Keratinocyte (primary cell): ENCODE measurements around the gene CD46. TPM values are rescaled to one million over a fixed set of nuclear protein-coding genes. Genes with fewer than 3 reads are reported as not detected.

Source experiments
- DNase-seq: peaks from one replicate; pipeline ENCODE4 v3.0.0-alpha.2; 2011; ENCODE audit warnings: low read depth, missing footprints, low spot score
- FAIRE-seq: peaks from 2 replicates; lab custom pipeline; 2011; peaks lifted over from hg19 to GRCh38; lab: Jason Lieb, UNC
- H2AFZ ChIP-seq: 2 replicates; pipeline ENCODE4 v1.6.0; 2012; ENCODE audit warnings: low read length, control low read depth, inconsistent platforms; ENCODE audit not compliant: control insufficient read depth
- H3K27ac ChIP-seq: 2 replicates; pipeline ENCODE4 v1.5.1; 2011; ENCODE audit warnings: low read length; ENCODE audit not compliant: control insufficient read depth, insufficient read depth
- H3K27me3 ChIP-seq: 3 replicates; pipeline ENCODE4 v1.6.0; 2011; ENCODE audit warnings: low read length; ENCODE audit not compliant: control insufficient read depth, insufficient read depth; ENCODE audit errors: extremely low read depth
- H3K36me3 ChIP-seq, 2 experiments: 2 replicates in 1 of 2; 3 replicates in 1 of 2; pipeline ENCODE4 v1.5.1; 2011; ENCODE audit warnings: low read length in 2 of 2, mild to moderate bottlenecking in 1 of 2; ENCODE audit not compliant: control insufficient read depth in 2 of 2, insufficient read depth in 2 of 2; ENCODE audit errors: extremely low read depth in 1 of 2
- H3K4me1 ChIP-seq: 3 replicates; pipeline ENCODE4 v1.5.1; 2011; ENCODE audit warnings: low read length; ENCODE audit not compliant: control insufficient read depth, insufficient read depth; ENCODE audit errors: extremely low read depth
- H3K4me2 ChIP-seq: 3 replicates; pipeline ENCODE4 v1.6.0; 2011; ENCODE audit warnings: low read depth, low read length; ENCODE audit not compliant: control insufficient read depth, insufficient read depth; ENCODE audit errors: extremely low read depth
- H3K4me3 ChIP-seq, 3 experiments: fragments of 200-600 bp in 1 of 3; sonication (generic) in 1 of 3; 2 replicates in 2 of 3; 3 replicates in 1 of 3; pipeline ENCODE4 v1.5.1; 2011 to 2016; ENCODE audit warnings: low read length in 3 of 3, mild to moderate bottlenecking in 3 of 3, control low read depth in 2 of 3, inconsistent platforms in 1 of 3, low read depth in 1 of 3, mixed read lengths in 1 of 3, mixed run types in 1 of 3, moderate library complexity in 1 of 3; ENCODE audit not compliant: control insufficient read depth in 2 of 3, insufficient read depth in 2 of 3; ENCODE audit errors: extremely low read depth in 1 of 3
- H3K79me2 ChIP-seq: 2 replicates; pipeline ENCODE4 v1.6.0; 2012; ENCODE audit warnings: low read length; ENCODE audit not compliant: control insufficient read depth, insufficient read depth
- H3K9ac ChIP-seq: 3 replicates; pipeline ENCODE4 v1.6.0; 2011; ENCODE audit warnings: low read length; ENCODE audit not compliant: control insufficient read depth, insufficient read depth; ENCODE audit errors: extremely low read depth
- H3K9me1 ChIP-seq: 3 replicates; pipeline ENCODE4 v1.6.0; 2011; ENCODE audit warnings: low read length; ENCODE audit not compliant: control insufficient read depth, insufficient read depth; ENCODE audit errors: extremely low read depth
- H3K9me3 ChIP-seq: 2 replicates; pipeline ENCODE4 v1.5.1; 2012; ENCODE audit warnings: low read depth, low read length; ENCODE audit not compliant: control insufficient read depth
- H4K20me1 ChIP-seq: 3 replicates; pipeline ENCODE4 v1.6.0; 2011; ENCODE audit warnings: low read length; ENCODE audit not compliant: control insufficient read depth, insufficient read depth; ENCODE audit errors: extremely low read depth
- EZH2 ChIP-seq: IDR thresholded peaks from one replicate; pipeline ENCODE4 v1.6.1; 2012; ENCODE audit warnings: inconsistent platforms, mild to moderate bottlenecking, low read length, moderate library complexity
- dilution Hi-C: fragments of 300-500 bp; cut with MboI; formaldehyde crosslinking; loops from one replicate; pipeline ENCODE4 v1.7.0; 2020; ENCODE audit warnings: low sequenced_read_pairs; ENCODE audit not compliant: extremely low pct_ligation_motif_present
- polyA plus RNA-seq, 5 experiments: library from polyadenylated mRNA; depleted of rRNA in 3 of 5; stranded (reverse) in 3 of 5; stranded (forward) in 1 of 5; unstranded in 1 of 5; fragments of >200 nt; gene quantifications; 1 replicate in 1 of 5; 2 replicates in 3 of 5; 3 replicates in 1 of 5; pipeline versions ENCODE4 v1.2.1 to v1.2.3, GENCODE V29; 2011 to 2012; ENCODE audit warnings: missing spikeins in 2 of 5, low read depth in 1 of 5, low replicate concordance in 1 of 5
- TF ChIP-seq, protein P1 (sequence below), 3 experiments: IDR thresholded peaks in 1 of 3; conservative IDR thresholded peaks in 1 of 3; optimal IDR thresholded peaks in 1 of 3; 2 replicates in 2 of 3; 3 replicates in 1 of 3; pipeline versions ENCODE3 to v1.5.1; 2011; ENCODE audit warnings: low read length in 3 of 3, mild to moderate bottlenecking in 3 of 3, moderate library complexity in 2 of 3, control low read depth in 1 of 3, inconsistent platforms in 1 of 3; ENCODE audit not compliant: insufficient read depth in 2 of 3; ENCODE audit errors: extremely low read depth in 1 of 3

Gene CD46
- polyA plus RNA-seq, 1 donor (not counting 4 experiments of a cell fraction or from before 2014, with no cell fraction given) = 298 TPM

DNA sequence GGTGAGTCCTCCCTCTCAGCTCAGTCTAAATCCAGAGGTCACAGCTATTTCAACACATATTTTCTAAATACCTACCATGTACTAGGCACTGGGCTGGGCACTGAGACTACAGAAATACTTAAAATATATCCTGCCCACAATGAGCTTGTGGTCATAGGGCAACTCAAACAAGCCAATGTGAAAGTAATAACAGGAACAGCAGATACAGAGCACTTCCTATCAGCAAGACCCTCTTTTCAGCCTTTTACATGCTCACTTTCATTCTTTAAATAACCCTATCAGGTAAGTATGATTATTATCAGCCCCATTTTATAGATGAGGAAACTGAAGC is 87.2 kb downstream of the CD46 start:
- no peak overlapping the region for H2AFZ ChIP-seq
- H3K9ac ChIP-seq = no peak overlapping the region
- no peaks in the 10 kb centered on the region for H3K9me3 ChIP-seq
- H3K9me1 ChIP-seq = peaks cover 3% of the 10 kb centered on the region
- FAIRE-seq (no peak), DNase-seq (no peak)
- TF ChIP-seq, protein P1, sequence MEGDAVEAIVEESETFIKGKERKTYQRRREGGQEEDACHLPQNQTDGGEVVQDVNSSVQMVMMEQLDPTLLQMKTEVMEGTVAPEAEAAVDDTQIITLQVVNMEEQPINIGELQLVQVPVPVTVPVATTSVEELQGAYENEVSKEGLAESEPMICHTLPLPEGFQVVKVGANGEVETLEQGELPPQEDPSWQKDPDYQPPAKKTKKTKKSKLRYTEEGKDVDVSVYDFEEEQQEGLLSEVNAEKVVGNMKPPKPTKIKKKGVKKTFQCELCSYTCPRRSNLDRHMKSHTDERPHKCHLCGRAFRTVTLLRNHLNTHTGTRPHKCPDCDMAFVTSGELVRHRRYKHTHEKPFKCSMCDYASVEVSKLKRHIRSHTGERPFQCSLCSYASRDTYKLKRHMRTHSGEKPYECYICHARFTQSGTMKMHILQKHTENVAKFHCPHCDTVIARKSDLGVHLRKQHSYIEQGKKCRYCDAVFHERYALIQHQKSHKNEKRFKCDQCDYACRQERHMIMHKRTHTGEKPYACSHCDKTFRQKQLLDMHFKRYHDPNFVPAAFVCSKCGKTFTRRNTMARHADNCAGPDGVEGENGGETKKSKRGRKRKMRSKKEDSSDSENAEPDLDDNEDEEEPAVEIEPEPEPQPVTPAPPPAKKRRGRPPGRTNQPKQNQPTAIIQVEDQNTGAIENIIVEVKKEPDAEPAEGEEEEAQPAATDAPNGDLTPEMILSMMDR (optimal IDR thresholded peaks at IDR 0.05 in 1 of 3, IDR thresholded peaks at IDR 0.05 in 1 of 3, conservative IDR thresholded peaks at IDR 0.05 in 1 of 3; ENCODE audit: extremely low read depth in 1 of 3, insufficient read depth in 2 of 3, low read length in 3 of 3) = no peak
- TF ChIP-seq EZH2 = no peak
- peaks cover 39% of the 10 kb centered on the region for H3K4me1 ChIP-seq
- peaks cover 18 to 28% of the 10 kb centered on the region in 2 experiments for H3K36me3 ChIP-seq
- H3K4me2 ChIP-seq = no peak overlapping the region
- H3K4me3 ChIP-seq = no peak overlapping the region
- peaks cover 88% of the 10 kb centered on the region for H3K79me2 ChIP-seq
- H3K27me3 ChIP-seq = no peaks in the 10 kb centered on the region
- peak overlapping the region; percentile 71 for H3K27ac ChIP-seq
- no peaks in the 10 kb centered on the region for H4K20me1 ChIP-seq
- dilution Hi-C loops = no loop called here

DNA sequence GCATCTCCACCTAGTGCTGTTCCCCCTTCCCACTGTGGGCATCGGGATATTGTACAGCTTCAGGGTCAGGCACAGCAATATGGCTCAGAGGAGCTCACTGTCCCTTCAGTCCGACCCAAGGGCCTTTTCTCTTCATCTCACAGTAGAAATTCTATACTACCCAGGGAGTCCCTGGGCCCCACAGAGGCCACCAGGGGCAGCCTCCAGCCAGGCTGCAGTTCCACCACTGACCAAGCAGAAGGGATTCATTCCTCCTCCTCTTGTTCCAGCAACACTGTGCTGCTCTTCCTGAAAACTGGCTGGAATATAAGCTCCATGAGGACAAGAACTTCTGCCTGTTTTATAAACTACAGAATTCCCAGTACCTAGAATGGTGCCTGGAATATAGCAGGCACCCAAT is 88.5 kb downstream of the CD46 start:
- H2AFZ ChIP-seq = no peak overlapping the region
- peaks cover 91% of the 10 kb centered on the region for H3K79me2 ChIP-seq
- no peak for FAIRE-seq

More for the DNA sequence above, 88.5 kb downstream of the CD46 start:
- H3K27ac ChIP-seq = no peak overlapping the region
- peaks cover 39% of the 10 kb centered on the region for H3K4me1 ChIP-seq
- no peaks in the 10 kb centered on the region for H4K20me1 ChIP-seq
- no peak for TF ChIP-seq EZH2
- TF ChIP-seq, protein P1 (optimal IDR thresholded peaks at IDR 0.05 in 1 of 3, IDR thresholded peaks at IDR 0.05 in 1 of 3, conservative IDR thresholded peaks at IDR 0.05 in 1 of 3; ENCODE audit: extremely low read depth in 1 of 3, insufficient read depth in 2 of 3, low read length in 3 of 3) = no peak
- no peaks in the 10 kb centered on the region for H3K9me3 ChIP-seq
- peaks cover 14 to 26% of the 10 kb centered on the region in 2 experiments for H3K36me3 ChIP-seq
- no peak overlapping the region for H3K9ac ChIP-seq
- no peak for DNase-seq
- H3K27me3 ChIP-seq = no peaks in the 10 kb centered on the region
- H3K4me2 ChIP-seq = no peak overlapping the region
- dilution Hi-C loops = no loop called here
- H3K4me3 ChIP-seq = no peak overlapping the region
- peaks cover 3% of the 10 kb centered on the region for H3K9me1 ChIP-seq
